ENCODE results near the gene IPO13.

IPO13 gene

GRCh38 chr1:43913666-43914360, 32.9 kb upstream of the IPO13 start:
- TF ChIP-seq CTCF (IDR thresholded peaks at IDR 0.05; ENCODE audit: control insufficient read depth, insufficient read depth, low read depth, low read length, missing control alignments): no peak
- no peak for DNase-seq (ENCODE audit: low read depth)
- H3K4me3 ChIP-seq (ENCODE audit: control insufficient read depth, low read depth, low read length): no peak overlapping the region

- DNase-seq (ENCODE audit: low read depth): no peak
- no peak for TF ChIP-seq CTCF (IDR thresholded peaks at IDR 0.05; ENCODE audit: control insufficient read depth, insufficient read depth, low read depth, low read length, missing control alignments)
- H3K4me3 ChIP-seq (ENCODE audit: control insufficient read depth, low read depth, low read length): no peak overlapping the region
These were observed 31.9 kb upstream of the IPO13 start for GRCh38 chr1:43914576-43915525.

GRCh38 chr1:43919906-43920305, 26.8 kb upstream of the IPO13 start:
- no peak for DNase-seq (ENCODE audit: low read depth)
- TF ChIP-seq CTCF (IDR thresholded peaks at IDR 0.05; ENCODE audit: control insufficient read depth, insufficient read depth, low read depth, low read length, missing control alignments): no peak
- no peak overlapping the region for H3K4me3 ChIP-seq (ENCODE audit: control insufficient read depth, low read depth, low read length)

- TF ChIP-seq CTCF (IDR thresholded peaks at IDR 0.05; ENCODE audit: control insufficient read depth, insufficient read depth, low read depth, low read length, missing control alignments): no peak
- H3K4me3 ChIP-seq (ENCODE audit: control insufficient read depth, low read depth, low read length): no peak overlapping the region
- no peak for DNase-seq (ENCODE audit: low read depth)
These were observed 25.7 kb upstream of the IPO13 start for GRCh38 chr1:43921022-43921421.

GRCh38 chr1:43924516-43924915, 22.2 kb upstream of the IPO13 start:
- TF ChIP-seq CTCF (IDR thresholded peaks at IDR 0.05; ENCODE audit: control insufficient read depth, insufficient read depth, low read depth, low read length, missing control alignments): no peak
- DNase-seq (ENCODE audit: low read depth): no peak
- no peak overlapping the region for H3K4me3 ChIP-seq (ENCODE audit: control insufficient read depth, low read depth, low read length)

GRCh38 chr1:43925846-43926245, 20.9 kb upstream of the IPO13 start:
- no peak for TF ChIP-seq CTCF (IDR thresholded peaks at IDR 0.05; ENCODE audit: control insufficient read depth, insufficient read depth, low read depth, low read length, missing control alignments)
- no peak for DNase-seq (ENCODE audit: low read depth)
- H3K4me3 ChIP-seq (ENCODE audit: control insufficient read depth, low read depth, low read length): no peak overlapping the region
